T1000 (cell line): ENCODE data around the gene APEH.
A peak's percentile ranks its signal among the peaks of the same experiment; 100 is the strongest.

ENCODE experiments used
- DNase-seq: peaks from one replicate; lab custom pipeline; 2025; ENCODE audit warnings: mixed read lengths; lab: John Stamatoyannopoulos, UW

The APEH gene

GRCh38 chr3:49650637-49651036, 23.5 kb upstream of the APEH start:
- no peak for DNase-seq

DNA sequence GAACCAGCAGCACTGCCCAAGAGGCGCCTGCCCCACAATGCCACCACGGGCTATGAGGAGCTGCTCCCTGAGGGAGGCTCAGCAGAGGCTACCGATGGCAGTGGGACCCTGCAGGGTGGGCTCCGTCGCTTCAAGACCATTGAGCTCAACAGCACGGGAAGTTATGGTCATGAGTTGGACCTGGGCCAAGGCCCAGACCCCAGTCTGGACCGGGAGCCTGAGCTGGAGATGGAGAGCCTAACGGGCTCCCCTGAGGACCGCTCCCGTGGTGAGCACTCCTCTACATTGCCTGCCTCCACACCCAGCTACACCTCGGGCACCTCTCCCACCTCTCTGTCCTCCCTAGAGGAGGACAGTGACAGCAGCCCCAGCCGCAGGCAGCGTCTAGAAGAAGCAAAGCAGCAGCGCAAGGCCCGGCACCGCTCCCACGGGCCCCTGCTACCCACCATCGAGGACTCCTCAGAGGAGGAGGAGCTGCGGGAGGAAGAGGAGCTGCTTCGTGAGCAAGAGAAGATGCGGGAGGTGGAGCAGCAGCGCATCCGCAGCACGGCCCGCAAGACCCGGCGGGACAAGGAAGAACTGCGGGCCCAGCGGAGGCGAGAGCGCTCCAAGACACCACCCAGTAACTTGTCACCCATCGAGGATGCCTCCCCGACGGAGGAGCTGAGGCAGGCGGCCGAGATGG, 21.8 kb upstream of the APEH start:
- no peak for DNase-seq

DNA sequence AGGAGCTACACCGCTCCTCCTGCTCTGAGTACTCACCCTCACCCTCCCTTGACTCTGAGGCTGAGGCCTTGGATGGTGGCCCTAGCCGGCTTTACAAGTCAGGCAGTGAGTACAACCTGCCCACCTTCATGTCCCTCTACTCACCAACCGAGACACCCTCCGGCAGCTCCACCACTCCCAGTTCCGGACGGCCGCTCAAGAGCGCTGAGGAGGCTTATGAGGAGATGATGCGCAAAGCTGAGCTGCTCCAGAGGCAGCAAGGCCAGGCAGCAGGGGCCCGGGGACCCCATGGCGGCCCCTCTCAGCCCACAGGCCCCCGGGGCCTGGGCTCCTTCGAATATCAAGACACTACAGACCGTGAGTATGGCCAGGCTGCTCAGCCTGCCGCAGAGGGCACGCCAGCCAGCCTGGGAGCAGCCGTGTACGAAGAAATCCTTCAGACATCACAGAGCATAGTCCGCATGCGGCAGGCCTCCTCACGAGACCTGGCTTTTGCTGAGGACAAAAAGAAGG, 21.2 kb upstream of the APEH start:
- DNase-seq, result no peak

- DNase-seq, result no peak
These were observed 20.5 kb upstream of the APEH start for GRCh38 chr3:49653621-49654020.

DNA sequence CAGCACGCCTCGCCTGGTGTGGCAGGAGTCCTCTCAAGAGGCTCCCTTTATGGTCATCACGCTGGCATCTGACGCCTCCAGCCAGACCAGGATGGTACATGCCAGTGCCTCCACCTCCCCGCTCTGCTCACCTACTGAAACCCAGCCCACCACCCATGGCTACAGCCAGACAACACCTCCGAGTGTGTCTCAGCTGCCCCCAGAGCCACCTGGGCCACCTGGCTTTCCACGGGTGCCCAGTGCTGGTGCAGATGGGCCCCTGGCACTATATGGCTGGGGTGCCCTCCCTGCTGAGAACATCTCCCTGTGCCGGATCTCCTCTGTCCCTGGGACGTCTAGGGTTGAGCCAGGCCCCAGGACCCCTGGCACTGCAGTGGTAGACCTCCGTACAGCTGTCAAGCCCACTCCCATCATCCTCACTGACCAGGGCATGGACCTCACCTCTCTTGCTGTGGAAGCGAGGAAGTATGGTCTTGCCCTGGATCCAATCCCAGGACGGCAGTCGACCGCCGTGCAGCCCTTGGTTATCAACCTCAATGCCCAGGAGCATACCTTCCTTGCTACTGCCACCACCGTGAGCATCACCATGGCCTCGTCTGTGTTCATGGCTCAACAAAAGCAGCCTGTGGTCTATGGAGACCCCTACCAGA, 19.9 kb upstream of the APEH start:
- no peak for DNase-seq

DNA sequence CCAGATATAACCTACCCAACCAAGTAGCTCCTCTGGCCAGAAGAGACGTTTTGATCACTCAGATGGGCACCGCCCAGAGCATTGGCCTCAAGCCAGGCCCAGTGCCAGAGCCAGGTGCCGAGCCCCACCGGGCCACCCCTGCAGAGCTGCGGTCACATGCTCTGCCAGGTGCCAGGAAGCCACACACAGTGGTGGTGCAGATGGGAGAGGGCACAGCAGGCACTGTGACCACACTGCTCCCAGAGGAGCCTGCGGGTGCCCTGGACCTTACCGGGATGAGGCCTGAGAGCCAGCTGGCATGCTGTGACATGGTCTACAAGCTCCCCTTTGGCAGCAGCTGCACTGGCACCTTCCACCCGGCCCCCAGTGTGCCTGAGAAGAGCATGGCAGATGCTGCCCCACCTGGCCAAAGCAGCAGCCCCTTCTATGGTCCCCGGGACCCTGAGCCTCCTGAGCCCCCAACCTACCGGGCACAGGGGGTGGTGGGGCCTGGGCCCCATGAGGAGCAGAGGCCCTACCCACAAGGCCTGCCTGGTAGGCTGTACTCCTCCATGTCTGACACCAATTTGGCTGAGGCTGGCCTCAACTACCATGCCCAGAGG, 19.1 kb upstream of the APEH start:
- DNase-seq, result no peak

- no peak for DNase-seq
These were observed 18.3 kb upstream of the APEH start for GRCh38 chr3:49655731-49656285.

- DNase-seq, result no peak
These were observed 17.5 kb upstream of the APEH start for GRCh38 chr3:49656541-49657112.

- DNase-seq, result no peak
These were observed 16.8 kb upstream of the APEH start for GRCh38 chr3:49657208-49657915.

GRCh38 chr3:49658711-49659110, 15.4 kb upstream of the APEH start:
- DNase-seq, result no peak

DNA sequence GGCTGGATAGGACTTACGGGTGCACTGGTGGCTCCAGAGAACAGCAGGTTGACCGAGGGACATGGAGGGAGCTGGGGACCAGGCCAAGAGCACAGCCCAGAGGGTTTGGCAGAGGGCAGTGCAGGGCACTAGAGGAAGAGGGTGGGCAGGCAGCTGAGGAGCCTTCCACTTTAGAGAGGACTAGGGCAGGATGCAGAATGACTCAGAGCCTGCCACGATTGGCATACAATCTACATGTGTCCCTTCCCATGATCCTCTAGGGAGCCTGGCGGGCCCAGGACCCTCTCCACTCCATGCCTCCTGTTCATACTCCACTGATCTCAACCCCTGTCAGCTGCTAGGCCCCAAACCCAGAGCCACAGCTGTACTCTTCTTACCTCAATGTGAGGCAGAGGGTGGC, 14.4 kb upstream of the APEH start:
- DNase-seq, result no peak

DNA sequence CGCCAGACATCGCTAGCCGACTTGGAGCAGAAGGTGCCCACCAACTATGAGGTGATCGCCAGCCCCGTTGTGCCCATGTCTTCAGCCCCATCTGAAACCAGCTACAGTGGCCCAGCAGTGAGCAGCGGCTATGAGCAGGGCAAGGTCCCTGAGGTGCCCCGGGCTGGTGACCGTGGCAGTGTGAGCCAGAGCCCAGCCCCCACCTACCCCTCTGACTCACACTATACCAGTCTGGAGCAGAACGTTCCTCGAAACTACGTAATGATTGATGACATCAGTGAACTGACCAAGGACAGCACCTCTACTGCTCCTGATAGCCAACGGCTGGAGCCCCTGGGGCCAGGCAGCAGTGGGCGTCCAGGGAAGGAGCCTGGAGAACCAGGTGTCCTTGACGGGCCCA, 12.9 kb upstream of the APEH start:
- no peak for DNase-seq

GRCh38 chr3:49662021-49662420, 12.1 kb upstream of the APEH start:
- no peak for DNase-seq

DNA sequence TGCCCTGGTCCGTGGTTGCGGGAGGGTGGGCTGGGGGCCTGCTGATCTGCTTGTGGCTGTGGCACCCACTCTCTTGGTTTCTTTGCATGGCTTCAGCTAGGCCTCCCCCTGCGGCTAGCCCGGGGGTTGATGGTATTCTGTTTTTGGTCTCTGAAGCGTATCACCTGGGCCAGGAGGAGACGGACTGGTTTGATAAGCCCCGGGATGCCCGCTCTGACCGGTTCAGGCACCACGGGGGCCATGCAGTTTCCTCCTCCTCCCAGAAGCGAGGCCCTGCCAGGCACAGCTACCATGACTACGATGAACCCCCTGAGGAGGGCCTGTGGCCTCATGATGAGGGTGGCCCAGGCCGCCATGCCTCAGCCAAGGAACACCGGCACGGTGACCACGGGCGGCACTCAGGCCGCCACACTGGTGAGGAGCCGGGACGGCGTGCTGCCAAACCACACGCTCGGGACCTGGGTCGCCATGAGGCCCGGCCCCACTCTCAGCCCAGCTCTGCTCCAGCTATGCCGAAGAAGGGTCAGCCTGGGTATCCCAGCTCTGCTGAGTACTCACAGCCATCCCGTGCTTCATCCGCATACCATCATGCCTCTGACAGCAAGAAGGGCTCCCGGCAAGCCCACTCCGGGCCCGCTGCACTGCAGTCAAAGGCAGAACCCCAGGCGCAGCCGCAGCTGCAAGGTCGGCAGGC, 11.3 kb upstream of the APEH start:
- DNase-seq, result no peak

GRCh38 chr3:49663831-49664230, 10.3 kb upstream of the APEH start:
- DNase-seq, result no peak

GRCh38 chr3:49664300-49664699, 9.9 kb upstream of the APEH start:
- DNase-seq, result no peak

GRCh38 chr3:49665822-49666519, 8.2 kb upstream of the APEH start:
- DNase-seq, result no peak

DNA sequence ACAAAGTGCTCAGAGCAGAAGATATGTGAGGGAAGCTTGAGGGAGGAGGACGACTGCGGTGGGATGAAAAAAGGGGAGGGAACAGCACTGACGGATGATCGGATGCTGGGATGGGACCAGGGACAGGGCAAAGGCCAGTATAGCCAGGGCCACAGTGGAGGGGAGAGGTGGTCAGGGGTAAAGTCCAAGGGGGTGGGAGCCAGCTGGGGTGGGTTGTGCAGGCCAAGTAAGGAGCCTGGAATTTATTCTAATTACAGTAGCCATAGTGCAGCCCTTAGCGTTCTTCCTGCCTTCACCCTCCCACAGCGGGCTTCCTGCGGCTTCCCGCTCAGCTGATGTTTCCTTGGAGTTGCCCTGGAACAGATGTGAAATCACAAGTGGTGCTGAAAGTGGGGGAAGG, 7.6 kb upstream of the APEH start:
- no peak for DNase-seq

DNA sequence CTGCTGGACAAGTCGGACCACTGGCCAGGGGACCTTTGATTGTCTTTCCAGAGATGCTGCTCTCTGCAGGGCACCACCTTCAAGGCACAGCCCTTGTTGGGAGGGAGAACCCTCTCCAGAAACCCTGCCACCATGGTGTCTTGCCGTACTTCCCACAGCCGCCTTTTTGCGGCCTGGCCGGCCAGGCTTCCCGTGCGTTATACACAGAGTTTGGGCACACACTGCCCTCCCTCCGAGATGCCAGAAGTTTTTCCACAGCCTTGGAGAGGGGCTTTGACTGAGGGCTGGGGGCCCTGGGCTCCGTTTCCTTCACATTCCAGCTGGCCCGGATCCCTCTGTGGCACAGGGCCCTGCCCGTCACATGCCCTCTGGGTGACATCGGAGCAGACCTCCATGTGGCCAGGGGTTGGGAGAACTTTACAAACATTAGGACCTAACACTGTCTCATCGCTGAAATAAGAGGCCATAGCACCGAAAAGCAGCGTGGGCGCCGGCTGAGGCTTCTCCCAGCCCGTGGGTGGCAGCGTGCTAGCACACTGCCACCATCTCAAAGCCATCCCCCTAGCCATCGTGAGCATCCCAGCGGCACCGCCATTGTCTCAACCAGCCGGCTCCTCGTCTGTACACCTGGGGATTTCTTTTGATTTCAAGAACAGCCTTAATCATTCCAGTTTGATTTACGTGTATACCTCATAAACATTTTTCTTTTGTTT, 6.3 kb upstream of the APEH start:
- DNase-seq, result no peak

DNA sequence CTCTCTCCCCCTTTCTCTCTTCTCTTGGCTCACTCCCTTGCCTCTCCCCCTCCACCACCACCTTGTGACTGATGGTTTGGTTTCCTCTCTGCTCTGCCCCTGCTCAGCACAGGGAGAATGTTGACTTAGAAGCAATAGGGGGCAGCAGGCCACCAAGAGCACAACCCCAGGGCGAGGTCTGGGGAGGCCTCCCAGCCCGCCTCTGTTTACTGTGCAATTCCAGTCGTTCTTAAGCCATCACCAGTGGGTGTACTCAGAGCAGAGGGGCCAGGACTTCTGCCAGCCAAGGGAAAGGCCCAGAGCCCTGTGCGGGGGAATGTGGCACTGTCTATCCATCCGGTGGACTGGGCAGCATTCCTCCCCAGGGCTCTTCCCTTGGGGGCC, 5.7 kb upstream of the APEH start:
- peak; percentile 12 for DNase-seq
